ENCODE results near the gene AREL1. TPM values are rescaled to one million over a fixed set of nuclear protein-coding genes. Genes with fewer than 3 reads are reported as not detected.

Gene AREL1
- total RNA-seq, 2 experiments from 2014 or later = 30.6 to 35.9 TPM

GRCh38 chr14:74733221-74733620 lies 20.3 kb upstream of the AREL1 start:
- DNase-seq = no peak
- Histone ChIP-seq H3K9me3 (ENCODE audit: control insufficient read depth in 1 of 2, insufficient read depth in 1 of 2, low read length in 2 of 2) (no peaks in the 10 kb centered on the region), H3K4me1 (ENCODE audit: insufficient read depth, low read length) (no peaks in the 10 kb centered on the region), H3K27me3 (ENCODE audit: control insufficient read depth in 1 of 2, insufficient read depth in 2 of 2, low read length in 2 of 2) (no peaks in the 10 kb centered on the region), H3K27ac (ENCODE audit: low read depth in 1 of 2, low read length in 2 of 2) (no peak overlapping the region), H3K4me3 (ENCODE audit: low read length) (no peak overlapping the region), H3K36me3 (ENCODE audit: insufficient read depth, low read length) (peaks cover 42% of the 10 kb centered on the region)
- POLR2A ChIA-PET = no interaction called here
- Mint-ChIP-seq H3K27me3 (no peaks in the 10 kb centered on the region), H3K9me3 (no peaks in the 10 kb centered on the region), H3K36me3 (ENCODE audit: low read depth) (peaks cover 69% of the 10 kb centered on the region), H3K27ac (no peak overlapping the region), H3K4me3 (no peak overlapping the region), H3K4me1 (ENCODE audit: low read depth) (peaks cover 4% of the 10 kb centered on the region)
- CTCF ChIA-PET = interaction anchor here (1.4 kb wide), 1 partner anchor 17 kb away, joined by 3 read pairs; no protein-coding TSS in a partner anchor
- intact Hi-C loops (cut with DNase I, micrococcal nuclease) = no loop called here
- no peak for TF ChIP-seq CTCF (IDR thresholded peaks at IDR 0.05)
- ATAC-seq (ENCODE audit: poor library complexity) = no peak

- peaks cover 68% of the 10 kb centered on the region for H3K36me3 Mint-ChIP-seq (ENCODE audit: low read depth)
- CTCF ChIA-PET = no interaction called here
- Histone ChIP-seq H3K4me3 (ENCODE audit: low read length) (no peak overlapping the region), H3K27ac (ENCODE audit: low read depth in 1 of 2, low read length in 2 of 2) (no peak overlapping the region), H3K36me3 (ENCODE audit: insufficient read depth, low read length) (peaks cover 42% of the 10 kb centered on the region), H3K4me1 (ENCODE audit: insufficient read depth, low read length) (no peaks in the 10 kb centered on the region), H3K27me3 (ENCODE audit: control insufficient read depth in 1 of 2, insufficient read depth in 2 of 2, low read length in 2 of 2) (no peaks in the 10 kb centered on the region), H3K9me3 (ENCODE audit: control insufficient read depth in 1 of 2, insufficient read depth in 1 of 2, low read length in 2 of 2) (no peaks in the 10 kb centered on the region)
- no peak overlapping the region for H3K4me3 Mint-ChIP-seq
- DNase-seq = no peak
- peaks cover 4% of the 10 kb centered on the region for H3K4me1 Mint-ChIP-seq (ENCODE audit: low read depth)
- no peak overlapping the region for H3K27ac Mint-ChIP-seq
- POLR2A ChIA-PET = no interaction called here
- no peaks in the 10 kb centered on the region for H3K9me3 Mint-ChIP-seq
- no peaks in the 10 kb centered on the region for H3K27me3 Mint-ChIP-seq
- intact Hi-C loops (cut with DNase I, micrococcal nuclease) = no loop called here
- TF ChIP-seq CTCF (IDR thresholded peaks at IDR 0.05) = no peak
- ATAC-seq (ENCODE audit: poor library complexity) = no peak
Observed at GRCh38 chr14:74732387-74732786, 19.5 kb upstream of the AREL1 start.

DNA sequence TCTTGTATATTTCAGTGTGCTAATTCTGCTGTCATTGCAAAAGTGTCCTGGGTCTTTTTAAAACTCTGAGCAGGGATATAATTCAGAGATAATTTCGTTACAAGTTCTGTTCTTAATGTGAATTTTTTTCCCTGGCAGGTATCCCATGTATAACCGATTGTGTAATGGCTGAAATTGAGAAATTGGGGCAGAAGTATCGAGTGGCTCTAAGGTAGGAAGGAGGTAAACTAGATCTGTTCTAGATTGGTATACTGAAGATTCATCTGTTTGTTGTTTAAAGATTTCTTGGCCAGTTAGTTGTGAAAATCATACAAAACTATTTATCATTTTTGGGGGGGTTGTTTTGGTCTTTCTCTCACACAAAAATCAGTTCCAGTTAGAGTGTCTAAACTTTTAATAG lies 10.3 kb upstream of the AREL1 start:
- DNase-seq (no peak), ATAC-seq (ENCODE audit: poor library complexity) (no peak)
- Histone ChIP-seq H3K4me3 (ENCODE audit: low read length) (no peak overlapping the region), H3K9me3 (ENCODE audit: control insufficient read depth in 1 of 2, insufficient read depth in 1 of 2, low read length in 2 of 2) (no peaks in the 10 kb centered on the region), H3K27ac (ENCODE audit: low read depth in 1 of 2, low read length in 2 of 2) (no peak overlapping the region), H3K27me3 (ENCODE audit: control insufficient read depth in 1 of 2, insufficient read depth in 2 of 2, low read length in 2 of 2) (no peaks in the 10 kb centered on the region), H3K36me3 (ENCODE audit: insufficient read depth, low read length) (peaks cover 50% of the 10 kb centered on the region), H3K4me1 (ENCODE audit: insufficient read depth, low read length) (no peaks in the 10 kb centered on the region)
- TF ChIP-seq CTCF (IDR thresholded peaks at IDR 0.05) = no peak
- CTCF ChIA-PET = no interaction called here
- H3K4me1 Mint-ChIP-seq (ENCODE audit: low read depth) = no peaks in the 10 kb centered on the region
- peaks cover 69% of the 10 kb centered on the region for H3K36me3 Mint-ChIP-seq (ENCODE audit: low read depth)
- no peaks in the 10 kb centered on the region for H3K9me3 Mint-ChIP-seq
- H3K4me3 Mint-ChIP-seq = no peak overlapping the region
- POLR2A ChIA-PET = no interaction called here
- no peak overlapping the region for H3K27ac Mint-ChIP-seq
- no peaks in the 10 kb centered on the region for H3K27me3 Mint-ChIP-seq
- intact Hi-C loops (cut with DNase I, micrococcal nuclease) = no loop called here

Data from CD4-positive, alpha-beta T cell (primary cell).